Measurements from ENCODE around the gene CXCL1.

GRCh38 chr4:73860181-73860580 is 9.0 kb upstream of the CXCL1 start:
- TF ChIP-seq CTCF (conservative IDR thresholded peaks at IDR 0.05; ENCODE audit: low read depth, low read length) (no peak), EZH2 (IDR thresholded peaks at IDR 0.05; ENCODE audit: borderline replicate concordance, low read depth, low read length, poor library complexity, severe bottlenecking) (no peak)
